NCI-H1436 treated with DMSO at 0.1 percent for 48 hours (cell line): ENCODE measurements around the gene MYBL2.
A peak's percentile ranks its signal among the peaks of the same experiment; 100 is the strongest.

Source experiments
- DNase-seq: peaks from one replicate; lab custom pipeline; 2025; lab: John Stamatoyannopoulos, UW

Gene MYBL2

GRCh38 chr20:43723735-43724134 lies 56.8 kb downstream of the MYBL2 start:
- DNase-seq, result no peak

- DNase-seq, result no peak
These were observed 57.5 kb downstream of the MYBL2 start for GRCh38 chr20:43724383-43724782.

- no peak for DNase-seq
These were observed 58.8 kb downstream of the MYBL2 start for GRCh38 chr20:43725666-43726065.

- no peak for DNase-seq
These were observed 59.4 kb downstream of the MYBL2 start for GRCh38 chr20:43726333-43726732.

GRCh38 chr20:43726811-43727338 lies 60.0 kb downstream of the MYBL2 start, which contains the start of gene GTSF1L:
GTSF1L (minus strand) TSS chr20:43727002; CDS start chr20:43726694, 308 bp downstream.
- no peak for DNase-seq

GRCh38 chr20:43727980-43728590 lies 61.2 kb downstream of the MYBL2 start:
- no peak for DNase-seq

GRCh38 chr20:43728686-43729255 lies 61.9 kb downstream of the MYBL2 start:
- no peak for DNase-seq

- no peak for DNase-seq
These were observed 64.6 kb downstream of the MYBL2 start for GRCh38 chr20:43731469-43731868.

- DNase-seq, result no peak
These were observed 65.0 kb downstream of the MYBL2 start for GRCh38 chr20:43731927-43732326.

- no peak for DNase-seq
These were observed 69.8 kb downstream of the MYBL2 start for GRCh38 chr20:43736588-43737158.

GRCh38 chr20:43737925-43738324 lies 71.0 kb downstream of the MYBL2 start:
- no peak for DNase-seq

- DNase-seq, result no peak
These were observed 72.3 kb downstream of the MYBL2 start for GRCh38 chr20:43739148-43739749.

GRCh38 chr20:43740642-43741041 lies 73.7 kb downstream of the MYBL2 start:
- no peak for DNase-seq

GRCh38 chr20:43744151-43744611 lies 77.3 kb downstream of the MYBL2 start:
- no peak for DNase-seq

GRCh38 chr20:43744966-43745730 lies 78.2 kb downstream of the MYBL2 start:
- no peak for DNase-seq

GRCh38 chr20:43746344-43747137 lies 79.6 kb downstream of the MYBL2 start:
- DNase-seq, result peak; percentile 71

- DNase-seq, result no peak
These were observed 81.4 kb downstream of the MYBL2 start for GRCh38 chr20:43748274-43748673.

- DNase-seq, result no peak
These were observed 82.9 kb downstream of the MYBL2 start for GRCh38 chr20:43749734-43750294.

- DNase-seq, result no peak
These were observed 83.9 kb downstream of the MYBL2 start for GRCh38 chr20:43750774-43751166.

- DNase-seq, result no peak
These were observed 84.5 kb downstream of the MYBL2 start for GRCh38 chr20:43751167-43752050.
